NCI-H345 (cell line): Measurements from ENCODE around the gene UBR7.
A peak's percentile ranks its signal among the peaks of the same experiment; 100 is the strongest.
"Not testable (repeated sequence)": the region's sequence is repeated elsewhere in the genome, so short reads cannot be mapped to it uniquely, and the experiment has no call there.

Experiments
- DNase-seq: peaks from one replicate; lab custom pipeline; 2025; lab: John Stamatoyannopoulos, UW

Gene UBR7, protein sequence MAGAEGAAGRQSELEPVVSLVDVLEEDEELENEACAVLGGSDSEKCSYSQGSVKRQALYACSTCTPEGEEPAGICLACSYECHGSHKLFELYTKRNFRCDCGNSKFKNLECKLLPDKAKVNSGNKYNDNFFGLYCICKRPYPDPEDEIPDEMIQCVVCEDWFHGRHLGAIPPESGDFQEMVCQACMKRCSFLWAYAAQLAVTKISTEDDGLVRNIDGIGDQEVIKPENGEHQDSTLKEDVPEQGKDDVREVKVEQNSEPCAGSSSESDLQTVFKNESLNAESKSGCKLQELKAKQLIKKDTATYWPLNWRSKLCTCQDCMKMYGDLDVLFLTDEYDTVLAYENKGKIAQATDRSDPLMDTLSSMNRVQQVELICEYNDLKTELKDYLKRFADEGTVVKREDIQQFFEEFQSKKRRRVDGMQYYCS

GRCh38 chr14:93206793-93207467, at the start of gene UBR7, which contains the start of gene GON7:
Gene UBR7 (plus strand): TSS chr14:93207256. CDS start chr14:93207292, 36 bp downstream.
Gene GON7 (minus strand): TSS chr14:93207065. CDS start chr14:93207037, 28 bp downstream.
- DNase-seq, result peak; percentile 99

- DNase-seq, result not testable (repeated sequence)
These were observed 48.7 kb upstream of the UBR7 start for GRCh38 chr14:93158349-93158748.

DNA sequence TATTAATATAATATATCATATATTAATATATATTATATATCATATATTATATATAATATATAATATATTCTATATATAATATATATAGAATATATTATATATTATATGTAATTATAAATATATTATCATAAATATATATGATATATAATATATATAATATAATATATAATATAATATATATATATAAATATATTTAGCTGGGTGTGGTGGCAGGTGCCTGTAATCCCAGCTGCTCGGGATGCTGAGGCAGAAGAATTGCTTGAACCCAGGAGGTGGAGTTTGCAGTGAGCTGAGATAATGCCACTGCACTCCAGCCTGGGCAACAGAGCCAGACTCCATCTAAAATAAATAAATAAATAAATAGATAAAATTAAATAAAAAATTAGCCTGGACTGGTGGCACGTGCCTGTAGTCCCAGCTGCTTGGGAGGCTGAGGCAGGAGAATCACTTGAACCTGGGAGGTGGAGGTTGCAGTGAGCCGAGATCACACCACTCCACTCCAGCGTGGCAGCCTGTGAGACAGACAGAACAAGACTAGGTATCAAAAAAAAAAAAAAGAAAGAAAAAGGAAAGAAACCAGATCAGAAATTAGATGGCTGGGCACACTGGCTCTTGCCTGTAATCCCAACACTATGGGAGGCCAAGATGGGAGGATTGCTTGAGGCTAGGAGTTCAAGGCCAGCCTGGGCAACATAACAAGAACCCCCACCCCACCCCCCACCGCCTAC, 47.3 kb upstream of the UBR7 start:
- DNase-seq, result not testable (repeated sequence)

DNA sequence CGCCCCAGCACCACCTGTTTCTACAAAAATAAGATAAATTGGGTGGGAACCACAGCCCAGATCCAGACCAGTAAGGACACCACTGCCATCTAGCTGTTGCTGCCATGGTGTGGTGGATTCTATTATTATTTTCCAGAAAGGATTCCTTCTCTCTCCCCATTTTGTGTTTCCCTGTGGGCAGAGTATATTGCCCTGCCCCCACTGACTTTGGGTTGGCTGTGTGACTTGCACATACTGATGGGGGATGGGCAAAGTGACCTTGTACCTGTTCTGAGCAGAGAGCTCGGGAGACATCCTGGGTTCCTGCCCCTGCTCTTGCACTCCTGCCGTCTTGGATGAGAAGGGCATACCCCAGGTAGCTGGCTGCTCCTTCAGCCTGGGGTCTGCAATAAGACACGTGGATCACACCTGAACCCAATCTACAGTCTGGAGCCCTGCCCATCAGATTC, 46.7 kb upstream of the UBR7 start:
- DNase-seq, result peak; percentile 15

DNA sequence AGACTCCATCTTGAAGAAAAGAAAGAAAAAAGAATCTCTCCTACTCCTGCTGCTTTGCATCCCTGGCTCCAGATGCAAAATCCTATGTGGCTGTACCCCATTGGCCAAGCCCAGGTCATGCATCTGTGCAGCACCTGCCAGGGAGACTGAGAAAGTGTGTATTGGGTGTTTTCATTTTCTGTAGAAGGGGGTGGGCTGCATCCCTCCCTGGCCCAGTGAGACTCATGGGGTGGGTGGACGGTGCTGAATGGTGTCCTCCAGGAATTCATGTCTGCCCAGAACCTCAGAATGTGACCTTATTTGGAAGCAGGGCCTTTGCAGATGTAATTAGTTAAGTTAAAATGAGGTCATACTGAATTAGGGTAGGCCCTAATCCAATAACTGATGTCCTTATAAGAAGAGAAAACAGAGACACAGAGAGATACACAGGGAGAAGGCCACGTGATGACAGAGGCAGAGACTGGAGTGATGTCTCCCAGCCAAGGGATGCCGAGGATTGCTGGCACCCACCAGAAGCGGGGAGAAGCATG, 45.6 kb upstream of the UBR7 start:
- DNase-seq, result no peak

- no peak for DNase-seq
These were observed 43.5 kb upstream of the UBR7 start for GRCh38 chr14:93163564-93163963.

DNA sequence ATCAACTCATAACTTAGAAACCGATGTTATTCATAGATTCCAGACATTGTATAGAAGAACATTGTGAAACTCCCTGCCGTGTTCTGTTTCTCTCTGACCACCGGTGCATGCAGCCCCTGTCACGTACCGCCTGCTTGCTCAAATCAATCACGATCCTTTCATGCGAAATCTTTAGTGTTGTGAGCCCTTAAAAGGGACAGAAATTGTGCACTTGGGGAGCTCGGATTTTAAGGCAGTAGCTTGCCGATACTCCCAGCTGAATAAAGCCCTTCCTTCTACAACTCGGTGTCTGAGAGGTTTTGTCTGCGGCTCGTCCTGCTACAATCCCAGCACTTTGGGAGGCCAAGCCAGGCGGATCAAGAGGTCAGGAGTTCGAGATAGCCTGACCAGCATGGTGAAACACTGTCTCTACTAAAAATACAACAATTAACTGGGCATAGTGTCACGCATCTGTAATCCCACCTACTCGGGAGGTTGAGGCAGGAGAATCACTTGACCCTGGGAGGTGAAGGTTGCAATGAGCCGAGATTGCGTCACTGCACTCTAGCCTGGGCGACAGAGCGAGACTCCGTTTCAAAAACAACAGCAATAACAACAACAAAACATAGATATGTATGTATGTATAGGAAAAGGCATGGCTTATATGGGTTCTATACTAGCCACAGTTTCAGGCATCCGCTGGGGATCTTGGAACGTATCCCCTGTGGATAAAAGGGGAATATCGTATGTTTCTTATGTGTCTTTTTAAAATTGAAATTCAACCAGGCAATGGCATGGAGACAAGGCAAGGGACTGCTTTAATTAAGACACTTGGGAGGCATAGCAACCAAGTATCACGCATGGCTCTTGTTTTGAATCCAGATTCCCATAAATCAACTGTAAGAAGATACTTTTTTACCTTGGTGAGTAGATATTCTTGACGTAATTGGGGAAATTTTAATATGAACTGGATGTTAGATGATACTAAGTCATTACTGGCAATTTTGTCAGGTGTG, 41.5 kb upstream of the UBR7 start:
- DNase-seq, result not testable (repeated sequence)

GRCh38 chr14:93168610-93169009, 38.4 kb upstream of the UBR7 start:
- not testable (repeated sequence) for DNase-seq

DNA sequence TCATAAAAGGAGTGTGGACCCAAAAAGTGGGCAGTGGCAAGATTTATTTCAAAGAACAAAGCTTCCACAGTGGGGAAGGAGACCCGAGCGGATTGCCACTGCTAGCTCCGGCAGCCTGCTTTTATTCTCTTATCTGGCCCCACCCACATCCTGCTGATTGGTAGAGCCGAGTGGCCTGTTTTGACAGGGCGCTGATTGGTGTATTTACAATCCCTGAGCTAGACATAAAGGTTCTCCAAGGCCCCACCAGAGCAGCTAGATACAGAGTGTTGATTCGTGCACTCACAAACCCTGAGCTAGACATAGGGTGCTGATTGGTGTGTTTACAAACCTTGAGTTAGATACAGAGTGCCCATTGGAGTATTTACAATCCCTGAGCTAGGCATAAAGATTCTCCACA, 37.4 kb upstream of the UBR7 start:
- not testable (repeated sequence) for DNase-seq

DNA sequence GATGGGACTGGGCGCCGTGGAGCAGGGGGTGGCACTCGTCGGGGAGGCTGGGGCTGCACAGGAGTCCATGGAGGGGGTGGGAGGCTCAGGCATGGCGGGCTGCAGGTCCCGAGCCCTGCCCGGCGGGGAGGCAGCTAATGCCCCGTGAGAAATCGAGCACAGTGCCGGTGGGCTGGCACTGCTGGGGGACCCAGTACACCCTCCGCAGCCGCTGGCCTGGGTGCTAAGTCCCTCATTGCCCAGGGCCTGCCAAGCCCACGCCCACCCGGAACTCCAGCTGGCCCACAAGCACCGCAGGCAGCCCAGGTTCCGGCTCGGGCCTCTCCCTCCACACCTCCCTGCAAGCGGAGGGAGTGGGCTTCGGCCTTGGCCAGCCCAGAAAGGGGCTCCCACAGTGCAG, 36.9 kb upstream of the UBR7 start:
- DNase-seq, result not testable (repeated sequence)

DNA sequence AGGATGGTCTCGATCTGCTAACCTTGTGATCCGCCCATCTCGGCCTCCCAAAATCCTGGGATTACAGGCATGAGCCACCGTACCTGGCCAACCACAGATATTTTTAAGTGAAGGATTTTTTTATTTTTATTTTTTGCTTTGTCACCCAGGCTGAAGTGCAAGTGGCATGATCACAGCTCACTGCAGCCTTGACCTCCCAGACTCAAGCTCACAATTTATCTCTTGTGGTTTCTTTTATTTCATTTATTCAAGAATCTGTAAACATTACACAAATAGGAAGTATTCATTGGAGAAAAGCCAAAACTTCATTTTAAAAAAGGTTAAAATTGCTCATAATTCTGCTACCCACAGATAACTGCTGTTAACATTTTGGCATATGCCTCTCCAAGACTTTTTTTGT, 35.7 kb upstream of the UBR7 start:
- no peak for DNase-seq

DNA sequence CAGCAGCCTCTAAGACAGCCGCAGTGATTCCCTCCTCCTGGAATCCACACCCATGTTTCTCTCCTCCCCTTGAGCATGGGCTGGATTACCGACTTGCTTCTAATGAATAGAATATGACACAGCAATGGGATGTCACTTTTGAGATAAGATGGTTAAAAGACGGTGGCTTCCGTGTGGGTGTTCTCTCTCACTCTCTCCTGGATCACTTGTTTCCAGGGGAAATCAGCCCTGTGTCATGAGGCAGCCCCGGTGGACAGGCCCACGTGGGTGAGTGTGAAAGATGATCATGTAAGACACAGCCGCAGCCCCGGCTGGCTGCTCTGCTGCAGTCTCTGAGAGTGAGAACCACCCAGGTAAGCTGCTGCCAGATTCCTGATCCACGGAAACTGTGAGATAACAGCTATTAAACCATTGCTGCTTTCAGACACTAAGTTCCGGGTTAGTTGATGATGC, 33.1 kb upstream of the UBR7 start:
- DNase-seq, result no peak

- DNase-seq, result not testable (repeated sequence)
These were observed 32.3 kb upstream of the UBR7 start for GRCh38 chr14:93174731-93175130.

- DNase-seq, result no peak
These were observed 31.6 kb upstream of the UBR7 start for GRCh38 chr14:93175492-93175891.

DNA sequence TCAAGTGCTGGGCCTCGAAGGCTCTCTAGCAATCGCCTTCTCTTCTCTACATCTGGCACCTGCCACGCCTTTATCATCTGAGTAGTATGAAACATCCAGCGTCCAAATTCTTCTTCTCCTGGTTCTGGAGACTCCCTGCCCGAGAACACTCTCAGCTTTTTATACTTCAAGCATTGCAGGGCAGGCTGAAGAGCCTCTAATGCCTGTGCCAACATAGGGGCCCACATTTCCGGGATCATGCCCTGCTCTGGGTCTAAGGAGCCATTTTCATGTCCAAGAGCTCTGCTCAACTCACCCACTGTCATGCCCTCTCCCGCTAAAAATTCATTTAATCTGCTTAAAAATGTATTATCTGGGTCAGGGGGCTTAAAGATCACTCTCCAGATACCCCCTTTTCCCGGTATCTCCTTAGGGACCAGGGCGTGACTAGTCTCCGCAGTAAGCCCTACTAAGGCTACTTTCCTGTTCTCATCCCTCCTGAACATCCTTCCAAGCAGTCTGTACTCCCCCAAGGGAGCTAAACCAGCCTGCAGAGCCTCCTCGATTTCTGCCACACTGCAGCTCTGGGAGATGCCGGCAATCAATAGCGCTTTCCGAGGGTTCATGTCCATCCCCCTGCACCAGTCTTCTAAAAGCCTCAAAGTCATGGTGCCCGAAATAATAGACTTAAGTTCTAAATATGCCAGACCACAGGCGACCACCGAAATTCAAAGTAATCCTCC, 23.3 kb upstream of the UBR7 start:
- no peak for DNase-seq

DNA sequence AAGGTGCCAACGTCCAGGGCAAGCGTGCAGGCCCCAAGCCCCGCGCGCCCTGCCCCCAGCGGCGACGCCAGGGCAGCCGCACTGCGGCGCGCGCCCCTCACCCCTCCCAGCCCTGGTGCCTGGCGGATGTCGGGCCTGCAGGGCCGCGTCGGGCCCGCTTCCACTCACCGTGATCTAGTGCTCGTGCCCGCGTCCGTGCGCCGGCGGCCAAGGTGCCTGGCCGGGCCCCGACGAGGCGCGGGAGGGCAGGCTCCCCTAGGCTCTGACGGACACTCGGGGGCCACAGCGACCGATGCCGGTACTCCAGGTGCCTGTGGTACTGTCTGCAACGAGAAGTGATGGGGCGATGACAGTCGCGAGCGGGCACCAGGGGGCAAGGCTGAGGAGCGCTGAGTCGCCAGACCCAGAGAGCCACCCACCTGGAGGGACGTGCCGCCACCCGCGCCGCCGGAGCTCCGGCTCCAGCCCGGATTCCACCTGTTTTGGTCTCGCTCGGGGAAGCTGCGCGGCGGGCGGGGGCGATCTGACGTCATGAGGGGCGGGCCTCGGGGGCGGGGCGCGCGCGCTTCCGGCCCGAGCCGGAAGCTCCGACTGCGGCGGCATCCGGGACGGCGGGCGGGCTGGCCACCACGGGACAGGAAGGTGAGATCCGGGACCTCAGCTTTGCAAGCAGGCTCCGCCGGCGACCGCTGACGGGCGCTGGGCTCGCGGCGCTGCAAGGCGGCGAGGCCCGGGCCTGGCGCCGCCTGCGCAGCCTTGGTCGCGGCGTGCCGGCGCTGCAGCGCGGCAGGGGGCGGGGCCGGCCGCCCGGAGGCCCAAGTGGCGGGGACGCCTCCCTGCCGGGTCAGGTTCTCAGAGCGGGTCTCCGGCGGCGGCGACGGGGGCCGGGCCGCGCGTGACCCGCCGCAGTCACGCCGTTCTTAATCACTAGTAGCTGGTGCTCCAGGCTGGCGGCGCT, 22.4 kb upstream of the UBR7 start, which contains the start of the genes LYSET and MOAP1:
LYSET (plus strand) TSS at position 927 of the 958 bp plus-strand sequence. CDS start 89 bp downstream, outside the sequence.
MOAP1 (minus strand) TSS at position 507 of the 958 bp plus-strand sequence. CDS start 655 bp downstream, outside the sequence.
- DNase-seq, result peak; percentile 90

DNA sequence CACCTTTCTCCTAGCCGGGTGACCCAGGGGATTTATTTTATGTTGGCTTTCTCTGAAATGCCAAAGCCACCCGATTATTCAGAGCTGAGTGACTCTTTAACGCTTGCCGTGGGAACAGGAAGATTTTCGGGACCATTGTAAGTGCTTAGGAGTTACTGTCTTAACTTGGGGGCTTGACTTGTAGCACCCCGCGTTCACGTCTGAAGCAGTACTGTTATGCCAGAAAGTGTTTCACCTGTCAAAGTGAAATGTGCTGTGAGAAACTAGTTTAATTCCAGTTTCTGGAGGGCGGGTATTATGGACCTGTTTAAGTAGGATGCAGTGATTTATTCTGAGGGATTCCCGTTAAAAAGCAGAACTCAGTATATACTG, 21.7 kb upstream of the UBR7 start:
- DNase-seq, result no peak

DNA sequence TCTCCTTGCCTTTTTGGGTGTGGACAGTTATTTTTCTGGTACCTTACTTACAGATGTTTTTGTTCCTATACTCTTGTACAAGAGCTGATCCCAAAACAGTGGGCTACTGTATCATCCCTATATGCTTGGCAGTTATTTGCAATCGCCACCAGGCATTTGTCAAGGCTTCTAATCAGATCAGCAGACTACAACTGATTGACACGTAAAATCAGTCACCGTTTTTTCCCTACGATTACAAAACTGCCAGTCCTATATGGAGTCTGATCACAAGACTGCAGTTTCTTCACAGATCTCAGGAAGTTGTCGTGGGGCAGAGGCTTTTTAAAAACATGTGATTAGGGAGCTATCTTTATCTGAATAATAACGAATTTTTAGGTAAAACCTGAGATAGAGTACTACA, 20.6 kb upstream of the UBR7 start:
- no peak for DNase-seq

DNA sequence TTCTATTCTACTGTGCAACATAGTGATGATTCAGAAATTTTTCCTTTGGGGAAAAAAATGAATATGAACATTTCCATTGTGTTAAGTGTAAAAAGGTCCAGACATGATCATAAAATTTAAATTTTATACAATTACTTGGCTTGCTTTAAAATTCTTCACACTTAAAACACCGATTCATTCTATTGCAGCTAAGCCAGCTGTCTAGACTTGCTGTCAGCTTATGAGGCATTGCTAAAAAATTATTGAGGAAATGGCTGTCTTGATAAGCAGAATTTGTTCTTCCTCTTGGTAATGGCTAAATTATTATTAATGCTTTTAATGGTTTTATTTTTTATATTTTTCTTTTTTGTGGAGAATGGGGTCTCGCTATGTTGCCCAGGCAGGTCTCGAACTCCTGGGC, 20.1 kb upstream of the UBR7 start:
- DNase-seq, result no peak
